ENCODE results near the gene TMEM135.

DNA sequence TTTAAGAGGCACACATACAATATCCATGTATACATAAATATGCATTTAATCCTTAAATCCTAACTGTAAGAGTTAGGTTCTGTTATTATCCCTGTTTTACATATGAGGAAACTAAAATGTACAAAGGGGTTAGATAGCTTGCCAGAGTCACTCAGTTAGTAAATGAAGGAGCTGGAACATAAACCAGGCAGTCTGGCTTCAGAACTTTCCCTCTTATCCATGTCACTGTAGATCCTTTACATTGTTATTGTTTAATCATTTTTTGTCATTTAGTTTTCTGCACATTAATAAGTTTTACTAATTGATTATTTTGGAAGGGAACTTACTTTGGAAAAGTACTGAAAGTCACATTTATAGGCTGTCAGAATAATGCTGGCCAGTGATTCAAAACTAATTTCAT lies 282.4 kb downstream of the TMEM135 start:
- TF ChIP-seq, protein P1, sequence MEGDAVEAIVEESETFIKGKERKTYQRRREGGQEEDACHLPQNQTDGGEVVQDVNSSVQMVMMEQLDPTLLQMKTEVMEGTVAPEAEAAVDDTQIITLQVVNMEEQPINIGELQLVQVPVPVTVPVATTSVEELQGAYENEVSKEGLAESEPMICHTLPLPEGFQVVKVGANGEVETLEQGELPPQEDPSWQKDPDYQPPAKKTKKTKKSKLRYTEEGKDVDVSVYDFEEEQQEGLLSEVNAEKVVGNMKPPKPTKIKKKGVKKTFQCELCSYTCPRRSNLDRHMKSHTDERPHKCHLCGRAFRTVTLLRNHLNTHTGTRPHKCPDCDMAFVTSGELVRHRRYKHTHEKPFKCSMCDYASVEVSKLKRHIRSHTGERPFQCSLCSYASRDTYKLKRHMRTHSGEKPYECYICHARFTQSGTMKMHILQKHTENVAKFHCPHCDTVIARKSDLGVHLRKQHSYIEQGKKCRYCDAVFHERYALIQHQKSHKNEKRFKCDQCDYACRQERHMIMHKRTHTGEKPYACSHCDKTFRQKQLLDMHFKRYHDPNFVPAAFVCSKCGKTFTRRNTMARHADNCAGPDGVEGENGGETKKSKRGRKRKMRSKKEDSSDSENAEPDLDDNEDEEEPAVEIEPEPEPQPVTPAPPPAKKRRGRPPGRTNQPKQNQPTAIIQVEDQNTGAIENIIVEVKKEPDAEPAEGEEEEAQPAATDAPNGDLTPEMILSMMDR (IDR thresholded peaks at IDR 0.05; ENCODE audit: insufficient read depth, low read depth, low read length): no peak
- TF ChIP-seq EZH2 (IDR thresholded peaks at IDR 0.05; ENCODE audit: insufficient read depth, low read length): no peak
